ENCODE results near the gene E2F7. TPM values are rescaled to one million over a fixed set of nuclear protein-coding genes. Genes with fewer than 3 reads are reported as not detected.
A peak's percentile ranks its signal among the peaks of the same experiment; 100 is the strongest.
"Not testable (repeated sequence)": the region's sequence is repeated elsewhere in the genome, so short reads cannot be mapped to it uniquely, and the experiment has no call there.

The E2F7 gene
- total RNA-seq (2014; rRNA removed; shearing (Covaris generic)) = 16.6 and 19.9 TPM in 2 replicates

GRCh38 chr12:77065361-77066204 is at the start of gene E2F7:
Gene E2F7, minus strand, starts transcription at chr12:77065569. Its CDS starts 934 bp downstream, at chr12:77064635.
- peak; percentile 98 for DNase-seq (ENCODE audit: low read depth)

- peak; percentile 50 for DNase-seq (ENCODE audit: low read depth)
Measured at GRCh38 chr12:77113971-77114370, 48.6 kb upstream of the E2F7 start.

DNA sequence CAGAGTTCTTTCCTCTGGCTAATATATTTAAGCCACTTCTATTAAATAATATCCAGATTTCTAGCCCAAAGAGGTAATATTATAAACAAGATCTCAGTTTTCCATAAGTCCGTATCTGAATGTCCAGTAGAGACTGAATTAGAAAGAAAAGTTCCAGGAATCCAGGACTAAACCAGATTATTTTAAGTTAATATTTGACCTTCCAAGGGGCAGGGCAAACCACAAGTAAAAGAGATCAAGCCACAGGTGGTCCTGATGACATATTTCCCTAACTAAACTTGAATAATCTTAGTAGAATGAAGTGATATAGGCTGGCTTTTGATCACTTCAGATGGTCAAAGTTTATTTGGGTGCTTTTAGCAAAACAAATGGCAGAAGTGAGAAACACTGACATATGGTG is 43.3 kb upstream of the E2F7 start:
- DNase-seq (ENCODE audit: low read depth) = no peak

GRCh38 chr12:77107121-77107520 is 41.8 kb upstream of the E2F7 start:
- DNase-seq (ENCODE audit: low read depth) = no peak

GRCh38 chr12:77104792-77105191 is 39.4 kb upstream of the E2F7 start:
- no peak for DNase-seq (ENCODE audit: low read depth)

DNA sequence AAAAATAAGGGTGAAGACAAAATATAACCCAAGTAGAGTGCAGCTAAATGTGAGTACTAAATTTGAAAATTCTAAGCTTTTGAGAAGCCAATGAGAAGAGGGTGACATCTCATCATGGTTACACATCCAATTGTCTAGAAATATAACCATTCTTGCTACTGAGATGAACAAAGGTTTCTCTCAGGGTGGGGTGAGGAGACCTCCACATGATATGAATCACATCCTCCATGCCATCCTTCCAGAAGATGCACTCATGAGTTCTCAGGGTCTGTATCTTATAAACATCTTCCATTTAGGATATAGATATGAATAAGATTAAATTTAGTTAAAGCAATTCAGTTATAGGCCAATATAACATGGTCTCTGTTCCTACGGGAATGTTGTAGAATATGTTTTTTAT is 38.9 kb upstream of the E2F7 start:
- no peak for DNase-seq (ENCODE audit: low read depth)

- peak; percentile 80 for DNase-seq (ENCODE audit: low read depth)
Measured at GRCh38 chr12:77102691-77103090, 37.3 kb upstream of the E2F7 start.

DNA sequence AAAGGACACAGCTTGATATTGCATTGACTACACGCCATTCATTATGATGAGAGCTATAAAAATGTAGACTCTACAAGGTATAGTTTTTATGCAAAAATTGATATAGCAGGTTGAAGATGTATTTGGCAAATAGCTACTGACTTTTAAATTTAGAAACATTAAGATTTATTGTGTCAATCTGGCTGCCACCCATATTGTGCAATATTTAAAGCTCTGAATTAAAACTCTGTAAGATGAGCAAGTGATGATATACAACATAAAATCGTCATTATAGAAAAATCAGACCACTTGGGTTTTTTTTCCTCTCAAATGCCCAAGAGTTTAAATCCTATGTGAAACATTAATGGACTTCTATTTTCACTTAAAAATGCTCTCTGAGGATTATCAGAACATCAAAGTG is 36.8 kb upstream of the E2F7 start:
- DNase-seq (ENCODE audit: low read depth) = no peak

DNA sequence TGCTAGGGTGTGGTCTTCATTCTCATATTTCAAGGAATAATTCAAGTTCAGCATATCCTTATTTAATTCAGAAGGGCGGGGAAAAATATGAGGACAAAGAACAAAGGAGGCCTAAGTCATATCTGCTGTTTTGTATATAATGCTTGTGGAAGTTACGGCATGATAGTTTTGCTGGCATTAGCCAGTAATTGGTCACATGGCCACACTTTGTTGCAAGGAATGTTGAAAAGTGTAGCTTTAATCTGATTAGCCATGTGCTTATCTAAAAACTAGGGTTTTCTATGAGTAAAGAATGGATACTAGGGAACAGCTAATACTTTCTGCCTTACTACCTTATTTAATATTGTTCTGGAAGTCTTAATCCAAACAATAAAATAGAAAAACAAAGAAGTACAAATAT is 34.4 kb upstream of the E2F7 start:
- DNase-seq (ENCODE audit: low read depth) = no peak

DNA sequence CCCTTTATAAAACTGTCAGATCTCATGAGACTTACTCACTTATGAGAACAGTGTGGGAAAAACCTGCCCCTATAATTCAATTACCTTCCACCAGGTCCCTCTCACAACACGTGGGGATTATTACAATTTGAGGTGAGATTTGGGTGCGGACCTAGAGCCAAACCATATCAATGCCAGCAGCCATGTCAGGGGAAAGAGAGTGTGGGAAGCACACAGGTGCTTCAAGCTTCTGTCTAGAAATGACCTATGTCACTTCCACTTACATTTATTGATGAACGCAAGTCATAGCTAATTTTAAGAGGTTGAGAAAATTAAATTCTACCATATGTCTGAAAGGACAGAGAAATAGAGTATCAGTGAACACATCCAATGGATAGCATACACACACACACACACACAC is 32.5 kb upstream of the E2F7 start:
- no peak for DNase-seq (ENCODE audit: low read depth)

DNA sequence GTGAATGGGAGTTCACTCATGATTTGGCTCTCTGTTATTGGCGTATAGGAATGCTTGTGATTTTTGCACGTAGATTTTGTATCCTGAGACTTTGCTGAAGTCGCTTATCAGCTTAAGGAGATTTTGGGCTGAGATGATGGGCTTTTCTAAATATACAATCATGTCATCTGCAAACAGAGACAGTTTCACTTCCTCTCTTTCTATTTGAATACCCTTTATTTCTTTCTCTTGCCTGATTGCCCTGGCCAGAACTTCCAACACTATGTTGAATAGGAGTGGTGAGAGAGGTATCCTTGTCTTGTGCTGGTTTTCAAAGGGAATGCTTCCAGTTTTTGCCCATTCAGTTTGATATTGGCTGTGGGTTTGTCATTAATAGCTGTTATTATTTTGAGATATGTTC is 26.9 kb upstream of the E2F7 start:
- DNase-seq (ENCODE audit: low read depth) = not testable (repeated sequence)

GRCh38 chr12:77089686-77090220 is 24.4 kb upstream of the E2F7 start:
- no peak for DNase-seq (ENCODE audit: low read depth)

- DNase-seq (ENCODE audit: low read depth) = peak; percentile 81
Measured at GRCh38 chr12:77087427-77087826, 22.1 kb upstream of the E2F7 start.

GRCh38 chr12:77082021-77082420 is 16.7 kb upstream of the E2F7 start:
- DNase-seq (ENCODE audit: low read depth) = no peak

- DNase-seq (ENCODE audit: low read depth) = no peak
Measured at GRCh38 chr12:77079631-77080030, 14.3 kb upstream of the E2F7 start.

GRCh38 chr12:77078231-77078630 is 12.9 kb upstream of the E2F7 start:
- no peak for DNase-seq (ENCODE audit: low read depth)

- no peak for DNase-seq (ENCODE audit: low read depth)
Measured at GRCh38 chr12:77076886-77077285, 11.5 kb upstream of the E2F7 start.

DNA sequence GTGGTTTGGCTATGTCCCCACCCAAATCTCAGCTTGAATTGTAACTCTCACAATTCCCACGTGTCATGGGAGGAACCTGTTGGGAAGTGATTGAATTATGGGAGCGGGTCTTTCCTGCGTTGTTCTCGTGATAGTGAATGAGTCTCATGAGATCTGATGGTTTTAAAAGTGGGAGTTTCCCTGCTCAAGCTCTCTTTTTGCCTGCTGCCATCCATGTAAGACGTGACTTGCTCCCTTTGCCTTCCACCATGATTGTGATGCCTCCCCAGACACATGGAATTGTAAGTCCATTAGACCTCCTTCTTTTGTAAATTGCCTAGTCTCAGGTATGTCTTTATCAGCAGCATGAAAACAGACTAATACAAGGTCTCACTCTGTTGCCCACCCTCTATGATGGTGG is 8.5 kb upstream of the E2F7 start:
- not testable (repeated sequence) for DNase-seq (ENCODE audit: low read depth)

- DNase-seq (ENCODE audit: low read depth) = no peak
Measured at GRCh38 chr12:77072833-77073495, 7.6 kb upstream of the E2F7 start.

GRCh38 chr12:77070800-77071449 is 5.6 kb upstream of the E2F7 start:
- DNase-seq (ENCODE audit: low read depth) = no peak

DNA sequence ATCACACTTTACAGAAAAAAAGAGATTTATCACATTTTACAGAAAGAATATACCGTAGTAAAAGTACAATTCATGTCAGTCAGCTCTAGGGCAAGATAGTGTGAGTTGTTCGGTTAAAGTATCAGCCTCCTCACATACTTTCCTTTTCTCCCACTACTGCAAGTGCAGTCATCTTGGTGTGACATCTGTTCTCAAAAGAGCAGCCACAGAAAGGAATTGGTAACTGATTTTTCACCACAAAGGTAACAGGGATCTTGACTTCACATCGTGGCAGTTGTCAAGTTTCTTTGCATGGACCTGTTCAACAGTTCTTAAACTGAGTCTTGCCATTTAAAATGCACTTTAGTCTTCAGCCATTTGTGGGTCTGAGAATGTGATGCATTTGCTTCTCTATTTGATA is 5.0 kb upstream of the E2F7 start:
- no peak for DNase-seq (ENCODE audit: low read depth)

- no peak for DNase-seq (ENCODE audit: low read depth)
Measured at GRCh38 chr12:77064896-77065360, 441 bp downstream of the E2F7 start.

All from Daoy (cell line).